ENCODE results near the gene ZNF524. TPM values are rescaled to one million over a fixed set of nuclear protein-coding genes. Genes with fewer than 3 reads are reported as not detected.
A peak's percentile ranks its signal among the peaks of the same experiment; 100 is the strongest.

Gene ZNF524
- total RNA-seq, 4 donors from 2014 or later, result 20.3 to 33.5 (median 26.4) TPM

DNA sequence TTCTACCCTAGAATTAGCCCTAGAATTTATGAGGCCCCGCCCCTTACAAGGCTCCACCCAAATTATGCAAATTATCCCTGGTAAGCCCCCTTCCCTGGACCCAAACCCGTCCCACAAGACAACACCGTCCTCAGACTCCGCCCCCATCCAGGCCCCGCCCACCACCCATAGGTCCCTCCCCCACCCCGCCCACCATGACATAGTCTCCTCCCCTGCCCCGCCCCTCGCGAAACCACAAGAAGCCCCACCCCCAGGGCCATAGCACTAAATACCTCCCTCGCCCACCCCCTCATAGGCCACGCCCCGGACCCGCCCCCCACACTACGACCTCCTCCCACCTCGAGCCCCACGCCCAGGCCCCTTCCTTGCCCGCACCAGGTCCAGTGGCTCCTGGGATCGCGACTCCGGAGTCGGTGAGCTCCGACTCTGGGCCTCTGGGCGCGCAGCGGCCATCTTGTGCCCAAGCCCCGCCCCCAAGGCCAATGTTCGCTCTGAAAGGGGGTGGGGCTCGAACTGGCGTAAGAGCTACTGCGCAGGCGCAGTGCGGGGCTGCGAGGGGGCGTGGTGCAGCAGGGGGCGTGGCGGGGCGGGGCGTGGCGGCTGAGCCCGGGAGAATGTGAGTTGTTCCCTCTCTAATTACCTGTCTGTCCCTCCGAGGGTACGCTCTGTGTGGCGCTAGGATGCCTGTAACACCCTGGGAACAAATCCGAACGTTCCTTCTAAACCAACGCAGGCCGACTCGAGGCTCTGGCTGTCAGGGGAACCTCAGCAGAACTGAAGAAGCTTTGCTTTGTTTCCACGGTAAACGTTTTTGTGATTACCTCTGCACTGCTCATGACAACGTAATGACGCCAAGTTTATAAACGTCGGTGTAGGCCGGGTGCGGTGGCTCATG is 24.3 kb downstream of the ZNF524 start, which contains the start of gene ZNF784:
Gene ZNF784 (minus strand): TSS at position 458 of the 895 bp plus-strand sequence. CDS start 5 bp downstream, at position 453.
- TF ChIP-seq EP300 (IDR thresholded peaks at IDR 0.05), result no peak
- TF ChIP-seq POLR2A (IDR thresholded peaks at IDR 0.05), result peak; percentile 33 to 37
- TF ChIP-seq CTCF (IDR thresholded peaks at IDR 0.05), result peak in 1 of 4 experiments; percentile 9
- peak; percentile 46 for TF ChIP-seq POLR2AphosphoS5 (IDR thresholded peaks at IDR 0.05)
- WGBS, 2 donors (ENCODE audit: low coverage in 1 of 2), result 0% methylated on average over 3 to 10 of the region's 56 CpGs

DNA sequence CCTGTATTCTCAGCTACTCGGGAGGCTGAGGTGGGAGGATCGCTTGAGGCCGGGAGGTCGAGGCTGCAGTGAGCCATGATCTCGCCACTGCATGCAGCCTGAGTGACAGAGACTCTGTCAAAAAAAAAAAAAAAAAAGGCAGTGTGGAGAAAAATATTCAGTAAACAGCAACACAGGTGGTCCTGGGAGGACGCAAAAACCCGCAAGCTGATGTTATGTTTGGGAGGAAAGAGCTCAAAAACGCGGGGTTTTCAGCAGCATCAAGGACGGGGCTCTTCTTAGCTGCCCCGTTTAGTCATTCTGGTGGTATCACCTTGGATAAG is 24.9 kb downstream of the ZNF524 start:
- Histone ChIP-seq H3K27ac (peak overlapping the region in 3 of 4 donors; percentile 95 to 100 (median 95)), H3K9me3 (no peaks in the 10 kb centered on the region), H3K4me3 (peak overlapping the region; percentile 49 to 69), H3K27me3 (no peaks in the 10 kb centered on the region), H3K4me1 (peaks cover 0 to 20% (median 0%) of the 10 kb centered on the region in 3 donors), H3K36me3 (peaks cover 0 to 24% of the 10 kb centered on the region in 2 donors)
- 35 to 58% methylated on average over 6 to 11 of the region's 11 CpGs for WGBS, 2 donors (ENCODE audit: low coverage in 1 of 2)
- no peak for TF ChIP-seq CTCF (IDR thresholded peaks at IDR 0.05)
- TF ChIP-seq POLR2A (IDR thresholded peaks at IDR 0.05), result no peak
- TF ChIP-seq POLR2AphosphoS5 (IDR thresholded peaks at IDR 0.05), result no peak
- TF ChIP-seq EP300 (IDR thresholded peaks at IDR 0.05), result no peak
- ATAC-seq, result no peak

More for the DNA sequence above, 24.3 kb downstream of the ZNF524 start, which contains the start of gene ZNF784:
- Histone ChIP-seq H3K9me3 (no peaks in the 10 kb centered on the region), H3K27me3 (no peaks in the 10 kb centered on the region), H3K4me1 (peaks cover 0 to 25% (median 0%) of the 10 kb centered on the region in 3 donors), H3K27ac (peak within 1 kb of the TSS; percentile 76 to 100 (median 95)), H3K36me3 (peaks cover 0 to 24% of the 10 kb centered on the region in 2 donors), H3K4me3 (peak within 1 kb of the TSS; percentile 49 to 69)
- ATAC-seq, result peak; percentile 91

DNA sequence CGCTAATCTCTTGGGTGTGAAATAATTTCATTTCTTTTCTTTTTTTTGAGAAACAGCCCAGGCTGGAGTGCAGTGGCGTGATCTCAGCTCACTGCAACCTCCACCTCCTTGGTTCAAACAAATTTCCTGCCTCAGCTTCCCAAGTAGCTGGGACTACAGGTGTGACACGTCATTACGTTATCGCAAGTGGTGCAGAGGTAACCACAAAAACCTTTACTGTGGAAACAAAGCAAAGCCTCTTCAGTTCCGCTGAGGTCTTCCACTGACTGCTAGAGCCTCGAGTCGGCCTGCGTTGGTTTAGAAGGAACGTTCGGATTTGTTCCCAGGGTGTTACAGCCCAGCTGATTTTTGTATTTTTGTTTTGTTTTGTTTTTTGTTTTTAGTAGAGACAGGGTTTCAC is 26.3 kb downstream of the ZNF524 start:
- Histone ChIP-seq H3K4me1 (peaks cover 0 to 20% (median 0%) of the 10 kb centered on the region in 3 donors), H3K36me3 (peaks cover 0 to 14% of the 10 kb centered on the region in 2 donors), H3K4me3 (no peak overlapping the region), H3K9me3 (no peaks in the 10 kb centered on the region), H3K27ac (no peak overlapping the region), H3K27me3 (no peaks in the 10 kb centered on the region)
- 81 to 89% methylated on average over 7 to 11 of the region's 11 CpGs for WGBS, 2 donors (ENCODE audit: low coverage in 1 of 2)
- TF ChIP-seq CTCF (IDR thresholded peaks at IDR 0.05) (no peak), POLR2A (IDR thresholded peaks at IDR 0.05) (no peak), POLR2AphosphoS5 (IDR thresholded peaks at IDR 0.05) (no peak), EP300 (IDR thresholded peaks at IDR 0.05) (no peak)
- no peak for ATAC-seq

GRCh38 chr19:55632463-55632834 is 32.4 kb downstream of the ZNF524 start:
- Histone ChIP-seq H3K36me3 (no peaks in the 10 kb centered on the region), H3K27ac (peak overlapping the region; percentile 25 to 78 (median 72)), H3K4me1 (peaks cover 2 to 47% (median 23%) of the 10 kb centered on the region in 3 donors), H3K4me3 (no peak overlapping the region), H3K9me3 (no peaks in the 10 kb centered on the region), H3K27me3 (no peaks in the 10 kb centered on the region)
- ATAC-seq, result peak; percentile 72
- TF ChIP-seq CTCF (IDR thresholded peaks at IDR 0.05) (peak; percentile 84 to 94 (median 89)), POLR2A (IDR thresholded peaks at IDR 0.05) (no peak)
- 0 to 64% methylated on average over 1 to 2 of the region's 3 CpGs for WGBS, 2 donors (ENCODE audit: low coverage in 1 of 2)
